H1 (cell line): ENCODE data around the gene PRR29. TPM values are rescaled to one million over a fixed set of nuclear protein-coding genes. Genes with fewer than 3 reads are reported as not detected.

Source experiments
- CTCF ChIA-PET: fragments of 300-600 bp; sonication (Branson Sonifier 250); formaldehyde crosslinking; loops from one replicate; lab custom pipeline; 2021; ENCODE audit not compliant: partially characterized antibody; lab: Charles Lee
- POLR2A ChIA-PET: fragments of 300-600 bp; sonication (Branson Sonifier 250); formaldehyde crosslinking; loops from one replicate; lab custom pipeline; 2021; ENCODE audit warnings: inconsistent platforms; ENCODE audit not compliant: partially characterized antibody; lab: Charles Lee
- DNase-seq, 2 experiments: peaks; one replicate each; pipeline versions ENCODE4 v3.0.0 to v3.0.0-alpha.2; 2010 to 2022; ENCODE audit warnings: low spot score in 2 of 2, low read depth in 1 of 2, mixed read lengths in 1 of 2
- FAIRE-seq: peaks from 2 replicates; lab custom pipeline; 2011; peaks lifted over from hg19 to GRCh38; lab: Jason Lieb, UNC
- H2AFZ ChIP-seq: 2 replicates; pipeline ENCODE4 v1.8.1; 2012; ENCODE audit warnings: low read length, inconsistent platforms
- H2AK5ac ChIP-seq: 2 replicates; pipeline ENCODE4 v1.6.1; 2013; ENCODE audit warnings: low read depth, low read length
- H2BK120ac ChIP-seq: replicated peaks from 2 replicates; pipeline ENCODE3; 2013; ENCODE audit warnings: low read depth, low read length, inconsistent platforms
- H2BK12ac ChIP-seq: 2 replicates; pipeline ENCODE4 v1.6.1; 2013; ENCODE audit warnings: low read depth, low read length
- H2BK15ac ChIP-seq: 2 replicates; pipeline ENCODE4 v1.6.1; 2013; ENCODE audit warnings: low read length
- H2BK20ac ChIP-seq: 2 replicates; pipeline ENCODE4 v1.6.1; 2013; ENCODE audit warnings: low read length
- H2BK5ac ChIP-seq: 2 replicates; pipeline ENCODE4 v1.6.1; 2013; ENCODE audit warnings: low read depth, low read length
- H3K14ac ChIP-seq: 2 replicates; pipeline ENCODE4 v1.6.1; 2013; ENCODE audit warnings: inconsistent platforms; ENCODE audit not compliant: insufficient read length
- H3K18ac ChIP-seq: 2 replicates; pipeline ENCODE4 v1.6.1; 2013; ENCODE audit warnings: low read length; ENCODE audit errors: extremely low read depth
- H3K23ac ChIP-seq: 2 replicates; pipeline ENCODE4 v1.6.1; 2013; ENCODE audit warnings: inconsistent platforms; ENCODE audit not compliant: insufficient read length
- H3K23me2 ChIP-seq: 2 replicates; pipeline ENCODE4 v1.6.1; 2013; ENCODE audit warnings: low read depth, low read length
- H3K27ac ChIP-seq: 2 replicates; pipeline ENCODE4 v1.6.1; 2011; ENCODE audit warnings: low read depth, low read length, inconsistent platforms
- H3K27me3 ChIP-seq, 4 experiments: replicated peaks in 1 of 4; 1 replicate in 1 of 4; 2 replicates in 3 of 4; pipeline versions ENCODE4 v1.6.1 to v1.8.1; 2011 to 2013; ENCODE audit warnings: low read length in 3 of 4, mild to moderate bottlenecking in 3 of 4, inconsistent platforms in 2 of 4, mixed read lengths in 2 of 4, moderate library complexity in 1 of 4; ENCODE audit not compliant: control insufficient read depth in 3 of 4, insufficient read depth in 3 of 4; ENCODE audit errors: extremely low read depth in 1 of 4
- H3K36me3 ChIP-seq, 4 experiments: 2 replicates each; pipeline versions ENCODE4 v1.6.1 to v1.8.1; 2011 to 2013; ENCODE audit warnings: mild to moderate bottlenecking in 4 of 4, low read length in 3 of 4, moderate library complexity in 2 of 4, control low read depth in 1 of 4, inconsistent platforms in 1 of 4; ENCODE audit not compliant: insufficient read depth in 4 of 4, control insufficient read depth in 2 of 4
- H3K4ac ChIP-seq: replicated peaks from 2 replicates; pipeline ENCODE3; 2013; ENCODE audit warnings: low read length, low read depth, mixed read lengths, inconsistent platforms; ENCODE audit not compliant: insufficient read length
- H3K4me1 ChIP-seq, 4 experiments: replicated peaks in 1 of 4; 1 replicate in 1 of 4; 2 replicates in 3 of 4; pipeline versions ENCODE4 v1.6.1 to v1.8.1; 2011 to 2013; ENCODE audit warnings: low read length in 3 of 4, inconsistent platforms in 2 of 4, mixed read lengths in 1 of 4; ENCODE audit not compliant: insufficient read depth in 4 of 4, control insufficient read depth in 3 of 4
- H3K4me2 ChIP-seq, 2 experiments: 2 replicates each; pipeline versions ENCODE4 v1.6.1 to v1.8.1; 2011 to 2013; ENCODE audit warnings: low read depth in 2 of 2, low read length in 2 of 2, control low read depth in 1 of 2, inconsistent platforms in 1 of 2, mild to moderate bottlenecking in 1 of 2; ENCODE audit not compliant: insufficient read depth in 1 of 2
- H3K4me3 ChIP-seq, 4 experiments: fragments of 200-600, 300-600 bp in 1 of 4; sonication (generic), shearing (Covaris generic), sonication (Bioruptor Twin) in 1 of 4; 2 replicates each; pipeline versions ENCODE4 v1.5.1 to v1.8.1; 2011 to 2016; ENCODE audit warnings: low read length in 4 of 4, low read depth in 3 of 4, control low read depth in 2 of 4, inconsistent platforms in 2 of 4, mild to moderate bottlenecking in 2 of 4, mixed read lengths in 1 of 4, moderate library complexity in 1 of 4; ENCODE audit not compliant: insufficient read depth in 2 of 4; ENCODE audit errors: extremely low read depth in 1 of 4
- H3K56ac ChIP-seq: replicated peaks from 2 replicates; pipeline ENCODE3; 2013; ENCODE audit warnings: low read depth, mild to moderate bottlenecking, mixed read lengths, low read length, inconsistent platforms; ENCODE audit not compliant: insufficient read length
- H3K79me1 ChIP-seq: 2 replicates; pipeline ENCODE4 v1.6.1; 2013; ENCODE audit warnings: low read depth, low read length, control low read depth
- H3K79me2 ChIP-seq, 2 experiments: 2 replicates each; pipeline versions ENCODE4 v1.6.1 to v1.8.1; 2012 to 2013; ENCODE audit warnings: low read length in 2 of 2, mild to moderate bottlenecking in 2 of 2, inconsistent platforms in 1 of 2; ENCODE audit not compliant: insufficient read depth in 2 of 2, control insufficient read depth in 1 of 2
- H3K9ac ChIP-seq, 4 experiments: replicated peaks in 1 of 4; 1 replicate in 1 of 4; 2 replicates in 3 of 4; pipeline versions ENCODE4 v1.6.1 to v1.8.1; 2011 to 2013; ENCODE audit warnings: low read depth in 3 of 4, low read length in 3 of 4, control low read depth in 2 of 4, mild to moderate bottlenecking in 2 of 4, moderate library complexity in 2 of 4, inconsistent platforms in 1 of 4; ENCODE audit errors: extremely low read depth in 1 of 4
- H3K9me3 ChIP-seq, 2 experiments: 2 replicates each; pipeline versions ENCODE4 v1.6.1 to v1.8.1; 2012 to 2013; ENCODE audit warnings: mild to moderate bottlenecking in 2 of 2, moderate library complexity in 2 of 2, control low read depth in 1 of 2, inconsistent platforms in 1 of 2, low read depth in 1 of 2, low read length in 1 of 2, mixed read lengths in 1 of 2; ENCODE audit not compliant: insufficient read depth in 2 of 2
- H4K20me1 ChIP-seq, 2 experiments: replicated peaks in 1 of 2; 2 replicates each; pipeline versions ENCODE3 to v1.8.1; 2011 to 2013; ENCODE audit warnings: inconsistent platforms in 2 of 2, low read length in 2 of 2, mild to moderate bottlenecking in 1 of 2; ENCODE audit not compliant: insufficient read depth in 2 of 2, control insufficient read depth in 1 of 2
- H4K5ac ChIP-seq: 2 replicates; pipeline ENCODE4 v1.6.1; 2013; ENCODE audit warnings: low read length, low read depth, mixed read lengths, inconsistent platforms; ENCODE audit not compliant: insufficient read length
- H4K8ac ChIP-seq: 2 replicates; pipeline ENCODE4 v1.8.0; 2013; ENCODE audit warnings: mild to moderate bottlenecking, moderate library complexity, low read length, inconsistent platforms; ENCODE audit not compliant: insufficient read depth; ENCODE audit errors: extremely low read depth
- H4K91ac ChIP-seq: replicated peaks from 2 replicates; pipeline ENCODE3; 2013; ENCODE audit warnings: low read length, mixed read lengths, inconsistent platforms; ENCODE audit not compliant: insufficient read length
- BRCA1 ChIP-seq: IDR thresholded peaks from 2 replicates; pipeline ENCODE4 v1.6.1; 2012; ENCODE audit warnings: low read depth, low read length, improper control_type of control experiment
- GABPA ChIP-seq: IDR thresholded peaks from 2 replicates; pipeline ENCODE4 v1.6.1; 2011; ENCODE audit warnings: mild to moderate bottlenecking, low read length, moderate library complexity, borderline replicate concordance; ENCODE audit not compliant: insufficient read depth
- MAFK ChIP-seq: IDR thresholded peaks from 2 replicates; pipeline ENCODE4 v1.6.1; 2012; ENCODE audit warnings: low read depth, mild to moderate bottlenecking, improper control_type of control experiment, low read length
- RFX5 ChIP-seq: IDR thresholded peaks from 2 replicates; pipeline ENCODE4 v1.6.1; 2011; ENCODE audit warnings: low read depth, low read length, improper control_type of control experiment, borderline replicate concordance
- WGBS, 2 experiments: shearing (Covaris generic) in 1 of 2; methylation state at CpG; one replicate each; pipeline versions ENCODE4 v1.1.6 to v1.1.7; 2013 to 2015; ENCODE audit warnings: low lambda C conversion rate in 2 of 2, mixed read lengths in 2 of 2, inconsistent platforms in 1 of 2, low coverage in 1 of 2, missing lambda C conversion rate in 1 of 2; ENCODE audit not compliant: insufficient replicate concordance in 2 of 2, insufficient coverage in 1 of 2, insufficient read length in 1 of 2; ENCODE audit errors: extremely low coverage in 1 of 2, missing lambda C conversion rate in 1 of 2; 5-methylcytosine and 5-hydroxymethylcytosine counted together
- polyA plus RNA-seq, 7 experiments: library from polyadenylated mRNA; depleted of rRNA in 3 of 7; stranded (reverse) in 5 of 7; unstranded in 2 of 7; fragments of >200 nt in 5 of 7; fragments of 200-250 nt in 2 of 7; gene quantifications; 1 replicate in 5 of 7; 2 replicates in 1 of 7; 4 replicates in 1 of 7; pipeline versions ENCODE4 v1.2.1 to v1.2.3, GENCODE V29; 2011 to 2013; ENCODE audit warnings: missing spikeins in 2 of 7, mixed read lengths in 2 of 7
- total RNA-seq: library from RNA; stranded (reverse); fragmentation: NEBNext Ultra II Directional; extraction: Animal tissue kit (Norgen Biotek cat#: 25700); gene quantifications from 2 replicates; pipeline ENCODE4 v1.2.1, GENCODE V29; 2021

The PRR29 gene
- total and polyA plus RNA-seq, 2 of the 8 experiments (the other 6 are each of a cell fraction or from before 2014, with no cell fraction given) = 0.67 to 0.83 TPM

GRCh38 chr17:63949576-63950250 lies 48.4 kb upstream of the PRR29 start:
- Histone ChIP-seq H3K36me3 (no peaks in the 10 kb centered on the region), H3K4me1 (peaks cover 0 to 8% (median 1%) of the 10 kb centered on the region in 4 experiments; a peak in 3 of 7 replicates), H3K9me3 (no peaks in the 10 kb centered on the region), H4K91ac (no peak overlapping the region), H3K18ac (no peak overlapping the region), H2BK120ac (no peak overlapping the region), H3K4ac (peak overlapping the region; percentile 38), H3K23ac (no peak overlapping the region), H3K27me3 (no peaks in the 10 kb centered on the region), H3K27ac (no peak overlapping the region), H3K14ac (no peak overlapping the region), H2AK5ac (no peak overlapping the region), H2BK15ac (no peak overlapping the region), H3K56ac (no peak overlapping the region), H3K4me3 (no peak overlapping the region), H2BK5ac (no peak overlapping the region), H2BK20ac (no peak overlapping the region), H4K5ac (no peak overlapping the region), H3K79me1 (no peaks in the 10 kb centered on the region), H3K23me2 (no peaks in the 10 kb centered on the region), H3K79me2 (no peaks in the 10 kb centered on the region), H3K9ac (no peak overlapping the region), H4K20me1 (peaks cover 0 to 2% of the 10 kb centered on the region in 2 experiments), H4K8ac (no peak overlapping the region; the same call in 1 of the 2 replicates), H2AFZ (no peak overlapping the region), H3K4me2 (no peak overlapping the region), H2BK12ac (no peak overlapping the region)
- WGBS, 2 experiments = 91% methylated on average over 18 of the region's 18 CpGs; no CpG with 5 or more reads in 1 of the 2 experiments
- POLR2A ChIA-PET = interaction anchor here (0.6 to 3.0 kb wide), 9 partner anchors 11 to 197 kb away, joined by 3 to 19 read pairs (median 4); no protein-coding TSS in a partner anchor
- no peak for FAIRE-seq
- CTCF ChIA-PET = interaction anchor here (0.8 to 14.4 kb wide), 18 partner anchors 8 to 184 kb away, joined by 3 to 270 read pairs (median 12); partner anchors contain the start of genes CD79B, CSHL1, GH1 and GH2
- DNase-seq = no peak
- TF ChIP-seq GABPA (no peak), BRCA1 (no peak), RFX5 (no peak), MAFK (no peak)
